DOHH2 (cell line): ENCODE data around the gene USP13.

ENCODE experiments used
- EZH2phosphoT487 ChIP-seq: fragments of 200-600 bp; sonication (generic); IDR thresholded peaks from 2 replicates; pipeline ENCODE4 v1.6.1; 2017; ENCODE audit warnings: borderline replicate concordance, mild to moderate bottlenecking, antibody characterized with exemption, low read length, moderate library complexity, mixed read lengths
- TF ChIP-seq, protein P1 (sequence below): fragments of 200-600 bp; sonication (generic); IDR thresholded peaks from one replicate; pipeline ENCODE4 v1.5.1; 2014; ENCODE audit warnings: antibody characterized with exemption, mild to moderate bottlenecking, low read depth, low read length; ENCODE audit not compliant: poor library complexity, severe bottlenecking

DNA sequence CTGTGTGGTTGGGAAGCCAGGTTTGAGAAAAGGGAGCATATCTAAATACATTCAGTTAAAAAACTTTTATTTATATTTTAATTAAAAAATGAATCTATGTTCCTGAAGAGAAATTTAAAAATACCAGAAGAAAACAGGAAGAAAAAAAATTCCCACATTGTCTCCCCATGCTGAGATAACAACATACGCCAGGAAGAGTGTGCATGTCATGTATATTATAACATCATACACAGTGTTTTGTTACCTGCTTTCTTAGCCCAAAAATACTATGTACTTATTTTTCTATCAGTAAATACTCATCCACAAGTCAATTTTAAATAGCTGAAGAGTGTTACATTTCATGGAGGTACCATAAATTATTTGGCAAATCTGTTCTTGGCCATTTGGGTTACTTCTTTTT, 18.5 kb downstream of the USP13 start:
- TF ChIP-seq, protein P1, sequence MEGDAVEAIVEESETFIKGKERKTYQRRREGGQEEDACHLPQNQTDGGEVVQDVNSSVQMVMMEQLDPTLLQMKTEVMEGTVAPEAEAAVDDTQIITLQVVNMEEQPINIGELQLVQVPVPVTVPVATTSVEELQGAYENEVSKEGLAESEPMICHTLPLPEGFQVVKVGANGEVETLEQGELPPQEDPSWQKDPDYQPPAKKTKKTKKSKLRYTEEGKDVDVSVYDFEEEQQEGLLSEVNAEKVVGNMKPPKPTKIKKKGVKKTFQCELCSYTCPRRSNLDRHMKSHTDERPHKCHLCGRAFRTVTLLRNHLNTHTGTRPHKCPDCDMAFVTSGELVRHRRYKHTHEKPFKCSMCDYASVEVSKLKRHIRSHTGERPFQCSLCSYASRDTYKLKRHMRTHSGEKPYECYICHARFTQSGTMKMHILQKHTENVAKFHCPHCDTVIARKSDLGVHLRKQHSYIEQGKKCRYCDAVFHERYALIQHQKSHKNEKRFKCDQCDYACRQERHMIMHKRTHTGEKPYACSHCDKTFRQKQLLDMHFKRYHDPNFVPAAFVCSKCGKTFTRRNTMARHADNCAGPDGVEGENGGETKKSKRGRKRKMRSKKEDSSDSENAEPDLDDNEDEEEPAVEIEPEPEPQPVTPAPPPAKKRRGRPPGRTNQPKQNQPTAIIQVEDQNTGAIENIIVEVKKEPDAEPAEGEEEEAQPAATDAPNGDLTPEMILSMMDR = no peak
- no peak for TF ChIP-seq EZH2phosphoT487
